Prostate gland (tissue), 2 donors: ENCODE results near the gene UBTF.

Source experiments
- CTCF ChIP-seq, 4 experiments: fragments of 200-600 bp in 2 of 4; fragments of 450-650 bp in 2 of 4; sonication (generic) in 2 of 4; IDR thresholded peaks; 1 replicate in 3 of 4; 2 replicates in 1 of 4; pipeline ENCODE4 v1.5.1; 2016 to 2019; ENCODE audit warnings: antibody characterized with exemption in 4 of 4, mild to moderate bottlenecking in 2 of 4, moderate library complexity in 2 of 4
- POLR2AphosphoS5 ChIP-seq: sonication (generic); formaldehyde crosslinking; IDR thresholded peaks from one replicate; pipeline ENCODE4 v1.6.1; 2017; ENCODE audit warnings: antibody characterized with exemption

GRCh38 chr17:44262654-44263225 is 43.3 kb upstream of the UBTF start:
- TF ChIP-seq CTCF (IDR thresholded peaks at IDR 0.05) (no peak), POLR2AphosphoS5 (no peak)
